22Rv1 (cell line): ENCODE results near the gene PTPRR.

ENCODE experiments used
- CTCF ChIP-seq: fragments of 450-650 bp; IDR thresholded peaks from 2 replicates; pipeline ENCODE4 v1.5.1; 2017; ENCODE audit warnings: mild to moderate bottlenecking
- ZFX ChIP-seq: fragments of 450-650 bp; IDR thresholded peaks from 2 replicates; pipeline ENCODE4 v1.6.1; 2017; ENCODE audit warnings: antibody characterized with exemption, borderline replicate concordance

- peak; percentile 81 for TF ChIP-seq CTCF
- TF ChIP-seq ZFX: no peak
These were observed 227.8 kb downstream of the PTPRR start for GRCh38 chr12:70692681-70693288.
